Measurements from ENCODE around the gene FBN1. TPM values are rescaled to one million over a fixed set of nuclear protein-coding genes. Genes with fewer than 3 reads are reported as not detected.

Gene FBN1
- total and polyA plus RNA-seq, 2 of the 13 experiments (the other 11 are each of a cell fraction or from before 2014, with no cell fraction given), result 1.5 to 3.0 TPM

DNA sequence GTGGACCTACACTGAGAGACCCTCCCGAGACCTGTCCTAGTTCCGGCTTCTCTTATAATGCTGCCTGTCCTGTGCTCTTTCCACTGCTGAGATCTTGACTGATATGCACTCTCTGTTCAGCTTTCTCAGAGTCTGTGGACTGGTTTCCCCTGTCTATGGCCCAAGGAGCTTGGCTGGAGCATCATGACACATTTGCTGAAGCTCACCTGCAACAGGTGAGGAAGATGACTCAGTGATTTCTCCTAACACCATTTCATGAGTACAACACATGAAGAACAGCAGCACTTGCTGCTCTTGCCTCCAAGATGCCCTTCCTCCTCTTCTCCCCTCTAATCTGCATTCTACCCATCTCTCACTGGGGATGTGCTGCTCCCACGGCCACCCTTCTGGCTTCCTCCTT lies 222.2 kb downstream of the FBN1 start:
- 63% methylated on average over 3 of the region's 3 CpGs for WGBS (ENCODE audit: low lambda C conversion rate)
- BruUV-seq (replicated peaks), result no TSS peak
- Histone ChIP-seq H3K36me3 (replicated peaks in 1 of 2; ENCODE audit: control insufficient read depth in 1 of 2, insufficient read depth in 2 of 2, low read length in 2 of 2) (no peaks in the 10 kb centered on the region), H3K79me2 (ENCODE audit: insufficient read depth, low read length) (no peaks in the 10 kb centered on the region), H2AFZ (ENCODE audit: low read length) (no peak overlapping the region), H3K9ac (ENCODE audit: insufficient read depth, low read depth, low read length) (no peak overlapping the region), H3K4me1 (ENCODE audit: insufficient read depth, low read length) (0 out of 2 replicates have a peak, but pooled peaks cover 3% of the 10 kb centered on the region), H3K27ac (ENCODE audit: extremely low read length, insufficient read depth, low read length) (no peak overlapping the region), H3K27me3 (ENCODE audit: control insufficient read depth in 1 of 2, insufficient read depth in 2 of 2, low read length in 2 of 2) (no peaks in the 10 kb centered on the region), H3K4me2 (ENCODE audit: low read depth, low read length) (no peak overlapping the region), H4K20me1 (ENCODE audit: insufficient read depth, low read length) (no peaks in the 10 kb centered on the region), H3K9me3 (ENCODE audit: low read length) (no peaks in the 10 kb centered on the region), H3K4me3 (replicated peaks in 1 of 3; ENCODE audit: insufficient read depth in 1 of 3, low read depth in 2 of 3, low read length in 3 of 3) (no peak overlapping the region)
- POLR2A ChIA-PET, result no interaction called here
- ATAC-seq (no peak), FAIRE-seq (no peak), DNase-seq (ENCODE audit: low spot score) (no peak)
- intact Hi-C loops (cut with micrococcal nuclease; ENCODE audit: unreplicated experiment) (no loop called here), in situ Hi-C loops (cut with HindIII; ENCODE audit: extremely low pct_ligation_motif_present, low pct_unique_long_range_greater_than_20kb) (no loop called here)
- TF ChIP-seq NFKBIZ (CRISPR knock-in tag; IDR thresholded peaks at IDR 0.05) (no peak), ZNF234 (CRISPR knock-in tag; conservative IDR thresholded peaks at IDR 0.05) (no peak), SRSF9 (IDR thresholded peaks at IDR 0.05; ENCODE audit: borderline replicate concordance, insufficient read depth, low read depth, low read length, poor library complexity, severe bottlenecking) (no peak), ZC3H13 (CRISPR knock-in tag; IDR thresholded peaks at IDR 0.05) (no peak), SMYD3 (CRISPR knock-in tag; IDR thresholded peaks at IDR 0.05) (no peak), ZNF672 (CRISPR knock-in tag; IDR thresholded peaks at IDR 0.05) (no peak), HHEX (CRISPR knock-in tag; IDR thresholded peaks at IDR 0.05) (no peak), FOXK2 (IDR thresholded peaks at IDR 0.05) (no peak), ZFP37 (CRISPR knock-in tag; IDR thresholded peaks at IDR 0.05; ENCODE audit: borderline replicate concordance) (no peak)
- CTCF ChIA-PET (ENCODE audit: low intra/inter-chr PET ratio, low total read pairs), result no interaction called here

DNA sequence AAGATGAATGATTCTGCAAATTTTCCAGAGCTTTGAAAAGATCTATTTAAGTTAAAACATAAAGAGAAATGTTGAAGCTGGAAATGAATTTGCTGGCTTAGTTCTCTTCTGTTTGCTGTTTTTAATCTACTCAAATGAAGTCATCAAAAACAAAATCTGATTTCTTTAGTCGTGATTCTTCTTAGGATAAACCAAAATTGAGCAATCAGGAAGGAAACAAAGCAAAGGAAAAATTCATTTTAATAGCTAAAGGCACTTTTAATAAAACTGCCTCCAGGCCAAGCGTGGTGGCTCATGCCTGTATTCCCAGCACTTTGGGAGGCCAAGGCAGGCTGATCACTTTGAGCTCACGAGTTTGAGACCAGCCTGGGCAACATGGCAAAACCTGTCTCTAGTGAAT lies 223.1 kb downstream of the FBN1 start:
- no peak for ATAC-seq
- no peaks in the 10 kb centered on the region for H3K79me2 ChIP-seq (ENCODE audit: insufficient read depth, low read length)
- no peak overlapping the region for H2AFZ ChIP-seq (ENCODE audit: low read length)
- no peak overlapping the region for H3K9ac ChIP-seq (ENCODE audit: insufficient read depth, low read depth, low read length)
- no peak for FAIRE-seq
- no peaks in the 10 kb centered on the region for H3K27me3 ChIP-seq (ENCODE audit: control insufficient read depth in 1 of 2, insufficient read depth in 2 of 2, low read length in 2 of 2)
- H3K4me1 ChIP-seq (ENCODE audit: insufficient read depth, low read length), result 0 out of 2 replicates have a peak, but pooled peaks cover 5% of the 10 kb centered on the region
- ChIA-PET CTCF (ENCODE audit: low intra/inter-chr PET ratio, low total read pairs) (no interaction called here), POLR2A (no interaction called here)
- H3K27ac ChIP-seq (ENCODE audit: extremely low read length, insufficient read depth, low read length), result no peak overlapping the region
- BruUV-seq (replicated peaks), result no TSS peak
- no peak for DNase-seq (ENCODE audit: low spot score)
- no peaks in the 10 kb centered on the region for H3K36me3 ChIP-seq (replicated peaks in 1 of 2; ENCODE audit: control insufficient read depth in 1 of 2, insufficient read depth in 2 of 2, low read length in 2 of 2)
- H3K4me2 ChIP-seq (ENCODE audit: low read depth, low read length), result no peak overlapping the region
- no peaks in the 10 kb centered on the region for H3K9me3 ChIP-seq (ENCODE audit: low read length)
- 46% methylated on average over 2 of the region's 3 CpGs for WGBS (ENCODE audit: low lambda C conversion rate)
- no peaks in the 10 kb centered on the region for H4K20me1 ChIP-seq (ENCODE audit: insufficient read depth, low read length)
- no peak overlapping the region for H3K4me3 ChIP-seq (replicated peaks in 1 of 3; ENCODE audit: insufficient read depth in 1 of 3, low read depth in 2 of 3, low read length in 3 of 3)
- in situ Hi-C loops (cut with HindIII; ENCODE audit: extremely low pct_ligation_motif_present, low pct_unique_long_range_greater_than_20kb) (no loop called here), intact Hi-C loops (cut with micrococcal nuclease; ENCODE audit: unreplicated experiment) (no loop called here)
- TF ChIP-seq DMAP1 (CRISPR knock-in tag; IDR thresholded peaks at IDR 0.05) (no peak), HNRNPLL (IDR thresholded peaks at IDR 0.05; ENCODE audit: low read depth, low read length, poor library complexity, severe bottlenecking) (no peak), ZNF672 (CRISPR knock-in tag; IDR thresholded peaks at IDR 0.05) (no peak), ZNF350 (CRISPR knock-in tag; IDR thresholded peaks at IDR 0.05; ENCODE audit: borderline replicate concordance, low read depth) (no peak), ZFP90 (CRISPR knock-in tag; IDR thresholded peaks at IDR 0.05; ENCODE audit: borderline replicate concordance) (no peak), ZNF460 (CRISPR knock-in tag; IDR thresholded peaks at IDR 0.05; ENCODE audit: borderline replicate concordance) (no peak), SCMH1 (CRISPR knock-in tag; IDR thresholded peaks at IDR 0.05; ENCODE audit: borderline replicate concordance) (no peak), ZNF879 (CRISPR knock-in tag; IDR thresholded peaks at IDR 0.05) (no peak), ZNF205 (CRISPR knock-in tag; IDR thresholded peaks at IDR 0.05) (no peak), PAX8 (CRISPR knock-in tag; IDR thresholded peaks at IDR 0.05; ENCODE audit: borderline replicate concordance) (no peak), POGZ (CRISPR knock-in tag; IDR thresholded peaks at IDR 0.05) (no peak)
- TF ChIP-seq, protein P1, sequence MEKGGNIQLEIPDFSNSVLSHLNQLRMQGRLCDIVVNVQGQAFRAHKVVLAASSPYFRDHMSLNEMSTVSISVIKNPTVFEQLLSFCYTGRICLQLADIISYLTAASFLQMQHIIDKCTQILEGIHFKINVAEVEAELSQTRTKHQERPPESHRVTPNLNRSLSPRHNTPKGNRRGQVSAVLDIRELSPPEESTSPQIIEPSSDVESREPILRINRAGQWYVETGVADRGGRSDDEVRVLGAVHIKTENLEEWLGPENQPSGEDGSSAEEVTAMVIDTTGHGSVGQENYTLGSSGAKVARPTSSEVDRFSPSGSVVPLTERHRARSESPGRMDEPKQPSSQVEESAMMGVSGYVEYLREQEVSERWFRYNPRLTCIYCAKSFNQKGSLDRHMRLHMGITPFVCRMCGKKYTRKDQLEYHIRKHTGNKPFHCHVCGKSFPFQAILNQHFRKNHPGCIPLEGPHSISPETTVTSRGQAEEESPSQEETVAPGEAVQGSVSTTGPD (CRISPR knock-in tag; IDR thresholded peaks at IDR 0.05), result no peak
- TF ChIP-seq, protein P2, sequence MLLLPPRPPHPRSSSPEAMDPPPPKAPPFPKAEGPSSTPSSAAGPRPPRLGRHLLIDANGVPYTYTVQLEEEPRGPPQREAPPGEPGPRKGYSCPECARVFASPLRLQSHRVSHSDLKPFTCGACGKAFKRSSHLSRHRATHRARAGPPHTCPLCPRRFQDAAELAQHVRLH (CRISPR knock-in tag; IDR thresholded peaks at IDR 0.05; ENCODE audit: borderline replicate concordance, low read depth), result no peak
